GM10248 (cell line): ENCODE data around the gene CD160.
"Not testable (repeated sequence)": the region's sequence is repeated elsewhere in the genome, so short reads cannot be mapped to it uniquely, and the experiment has no call there.

Experiments
- CTCF ChIA-PET: fragments of 300-600 bp; sonication (Branson Sonifier 250); formaldehyde crosslinking; extraction: SDS; loops from one replicate; lab custom pipeline; 2021; ENCODE audit warnings: antibody characterized with exemption; lab: Yijun Ruan, JAX
- POLR2A ChIA-PET: fragments of 350-650 bp; sonication (Branson Sonifier 250); formaldehyde crosslinking; extraction: SDS; loops from one replicate; lab custom pipeline; 2020; ENCODE audit warnings: antibody characterized with exemption; lab: Yijun Ruan, JAX
- DNase-seq: peaks from one replicate; pipeline ENCODE4 v3.0.0; 2012; ENCODE audit errors: extremely low spot score
- TF ChIP-seq, protein P1 (sequence below): IDR thresholded peaks from 2 replicates; pipeline ENCODE4 v1.5.1; 2012; ENCODE audit warnings: mild to moderate bottlenecking, low read depth; ENCODE audit errors: extremely low read depth, missing control alignments, control extremely low read depth

CD160 gene

DNA sequence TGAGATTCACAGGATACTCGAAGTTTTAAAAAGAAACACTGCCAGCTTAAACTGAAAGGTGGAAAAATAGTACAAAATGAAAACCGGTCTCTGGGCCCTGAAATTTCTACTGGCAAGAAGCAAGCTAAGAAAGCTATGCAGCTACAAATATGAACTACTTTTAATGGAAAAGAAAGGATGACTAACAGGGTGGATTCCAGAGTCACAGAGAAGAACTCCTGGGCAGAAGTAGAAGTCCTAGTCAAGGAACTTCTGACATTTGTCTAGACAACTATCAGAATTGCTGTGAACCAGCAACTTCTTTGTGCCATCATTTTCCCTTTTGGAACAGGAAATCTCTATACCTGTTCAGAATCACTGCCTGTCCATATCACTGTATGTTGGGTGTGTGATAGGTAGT, 38.1 kb downstream of the CD160 start:
- no peak for DNase-seq
- POLR2A ChIA-PET: no interaction called here
- CTCF ChIA-PET: interaction anchor here (1.3 to 3.2 kb wide), 6 partner anchors 8 to 89 kb away, joined by 3 to 16 read pairs (median 4); partner anchors contain the start of gene NUDT17
- TF ChIP-seq, protein P1, sequence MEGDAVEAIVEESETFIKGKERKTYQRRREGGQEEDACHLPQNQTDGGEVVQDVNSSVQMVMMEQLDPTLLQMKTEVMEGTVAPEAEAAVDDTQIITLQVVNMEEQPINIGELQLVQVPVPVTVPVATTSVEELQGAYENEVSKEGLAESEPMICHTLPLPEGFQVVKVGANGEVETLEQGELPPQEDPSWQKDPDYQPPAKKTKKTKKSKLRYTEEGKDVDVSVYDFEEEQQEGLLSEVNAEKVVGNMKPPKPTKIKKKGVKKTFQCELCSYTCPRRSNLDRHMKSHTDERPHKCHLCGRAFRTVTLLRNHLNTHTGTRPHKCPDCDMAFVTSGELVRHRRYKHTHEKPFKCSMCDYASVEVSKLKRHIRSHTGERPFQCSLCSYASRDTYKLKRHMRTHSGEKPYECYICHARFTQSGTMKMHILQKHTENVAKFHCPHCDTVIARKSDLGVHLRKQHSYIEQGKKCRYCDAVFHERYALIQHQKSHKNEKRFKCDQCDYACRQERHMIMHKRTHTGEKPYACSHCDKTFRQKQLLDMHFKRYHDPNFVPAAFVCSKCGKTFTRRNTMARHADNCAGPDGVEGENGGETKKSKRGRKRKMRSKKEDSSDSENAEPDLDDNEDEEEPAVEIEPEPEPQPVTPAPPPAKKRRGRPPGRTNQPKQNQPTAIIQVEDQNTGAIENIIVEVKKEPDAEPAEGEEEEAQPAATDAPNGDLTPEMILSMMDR: no peak

DNA sequence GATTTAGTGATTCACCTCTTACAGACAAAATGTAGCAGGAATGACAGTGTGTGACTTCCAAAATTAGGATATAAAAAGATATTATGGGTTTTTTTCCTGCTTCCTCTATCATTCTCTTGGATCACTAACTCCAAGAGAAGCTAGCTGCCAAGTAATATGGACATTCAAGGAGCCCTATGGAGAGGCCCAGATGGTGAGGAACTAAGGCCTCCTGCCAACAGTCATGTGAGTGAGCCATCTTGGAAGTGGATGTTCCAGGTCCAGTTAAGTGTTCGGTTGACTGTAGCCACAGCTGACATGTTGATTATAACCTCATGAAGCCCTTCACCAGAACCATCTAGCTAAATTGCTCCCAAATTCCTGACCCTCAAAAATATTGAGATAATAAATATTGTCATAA, 38.8 kb downstream of the CD160 start:
- ChIA-PET CTCF (interaction anchor here (1.3 to 3.2 kb wide), 9 partner anchors 9 to 89 kb away, joined by 3 to 16 read pairs (median 4); partner anchors contain the start of gene NUDT17), POLR2A (no interaction called here)
- TF ChIP-seq, protein P1: no peak
- DNase-seq: no peak

DNA sequence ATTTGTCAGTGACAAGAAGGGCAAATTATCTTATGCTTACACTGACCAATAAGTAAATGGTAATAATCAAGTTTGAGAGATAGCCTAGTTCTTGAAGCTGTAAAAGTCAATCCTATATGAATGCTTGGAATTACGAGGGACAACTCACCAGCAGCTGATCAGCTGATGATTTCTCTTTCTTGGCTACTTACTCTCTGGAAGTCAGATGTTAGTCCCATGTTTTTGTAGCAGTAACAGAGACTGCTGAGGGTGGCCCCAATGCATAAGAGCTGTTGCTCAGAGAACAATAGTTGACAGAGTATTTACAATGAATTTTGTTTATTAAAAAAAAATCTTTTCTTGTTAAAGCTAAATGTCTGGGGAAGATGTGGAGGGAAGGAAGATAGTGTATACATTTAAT, 39.3 kb downstream of the CD160 start:
- DNase-seq: no peak
- CTCF ChIA-PET: interaction anchor here (1.0 to 3.2 kb wide), 10 partner anchors 9 to 88 kb away, joined by 3 to 16 read pairs (median 4); partner anchors contain the start of gene NUDT17
- POLR2A ChIA-PET: no interaction called here
- TF ChIP-seq, protein P1: no peak

DNA sequence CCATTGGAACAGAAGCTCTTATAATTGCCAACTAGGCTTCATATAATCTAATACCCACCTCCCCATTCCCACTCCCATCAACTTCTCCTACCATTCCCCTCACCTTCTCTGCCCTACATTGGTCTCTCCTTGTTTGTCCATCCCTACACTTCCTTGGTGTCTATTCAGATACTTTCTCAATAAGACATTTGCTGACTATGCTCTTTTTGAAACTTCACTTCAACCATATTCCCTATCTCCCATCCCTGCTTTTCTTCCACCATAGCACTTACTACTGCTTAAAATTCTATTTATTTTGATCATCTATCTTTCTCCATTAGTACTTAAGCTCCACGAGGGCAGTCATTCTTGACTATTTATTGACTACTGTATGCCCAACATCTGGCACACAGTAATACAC, 40.4 kb downstream of the CD160 start:
- POLR2A ChIA-PET: no interaction called here
- CTCF ChIA-PET: interaction anchor here (1.0 to 3.2 kb wide), 4 partner anchors 10 to 21 kb away, joined by 3 to 16 read pairs (median 4); no protein-coding TSS in a partner anchor
- no peak for DNase-seq
- TF ChIP-seq, protein P1: no peak

DNA sequence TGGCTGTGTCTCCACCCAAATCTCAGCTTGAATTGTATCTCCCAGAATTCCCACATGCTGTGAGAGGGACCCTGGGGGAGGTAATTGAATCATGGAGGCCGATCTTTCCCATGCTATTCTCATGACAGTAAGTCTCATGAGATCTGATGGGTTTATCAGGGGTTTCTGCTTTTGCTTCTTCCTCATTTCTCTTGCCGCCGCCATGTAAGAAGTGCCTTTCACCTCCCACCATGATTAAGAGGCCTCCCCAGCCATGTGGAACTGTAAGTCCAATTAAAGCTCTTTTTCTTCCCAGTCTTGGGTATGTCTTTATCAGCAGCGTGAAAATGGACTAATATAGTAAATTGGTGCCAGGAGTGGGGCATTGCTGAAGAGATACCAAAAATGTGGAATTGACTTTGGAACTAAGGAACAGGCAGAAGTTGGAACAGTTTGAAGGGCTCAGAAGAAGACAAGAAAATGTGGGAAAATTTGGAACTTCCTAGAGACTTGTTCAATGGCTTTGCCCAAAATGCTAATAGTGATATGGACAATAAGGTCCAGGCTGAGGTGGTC, 41.2 kb downstream of the CD160 start:
- POLR2A ChIA-PET, DNase-seq: not testable (repeated sequence)
- CTCF ChIA-PET: interaction anchor here (3.2 kb wide), 1 partner anchor 11 kb away, joined by 16 read pairs; no protein-coding TSS in a partner anchor

DNA sequence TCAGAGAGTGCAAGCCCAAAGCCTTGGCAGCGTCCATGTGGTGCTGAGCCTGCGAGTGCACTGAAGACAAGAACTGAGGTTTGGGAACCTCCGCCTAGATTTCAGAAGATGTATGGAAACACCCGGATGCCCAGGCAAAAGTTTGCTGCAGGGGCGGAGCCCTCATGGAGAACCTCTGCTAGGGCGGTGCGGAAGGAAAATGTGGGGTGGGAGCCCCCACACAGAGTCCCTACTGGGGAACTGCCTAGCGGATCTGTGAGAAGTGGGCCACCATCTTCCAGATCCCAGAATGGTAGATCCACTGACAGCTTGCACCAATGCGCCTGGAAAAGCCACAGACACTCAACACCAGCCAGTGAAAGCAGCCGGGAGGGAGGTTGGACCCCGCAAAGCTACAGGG, 42.2 kb downstream of the CD160 start:
- CTCF ChIA-PET, POLR2A ChIA-PET, DNase-seq: not testable (repeated sequence)

DNA sequence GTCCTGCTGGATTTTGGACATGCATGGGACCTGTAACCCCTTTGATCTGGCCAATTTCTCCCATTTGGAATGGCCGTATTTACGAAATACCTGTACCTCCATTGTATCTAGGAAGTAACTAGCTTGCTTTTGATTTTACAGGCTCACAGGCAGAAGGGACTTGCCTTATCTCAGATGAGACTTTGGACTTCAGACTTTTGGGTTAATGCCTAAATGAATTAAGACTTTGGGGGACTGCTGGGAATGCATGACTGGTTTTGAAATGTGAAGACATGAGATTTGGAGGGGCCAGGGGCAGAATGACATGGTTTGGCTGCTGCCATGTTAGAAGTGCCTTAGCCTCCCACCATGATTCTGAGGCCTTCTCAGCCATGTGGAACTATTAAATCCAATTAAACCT, 42.7 kb downstream of the CD160 start:
- CTCF ChIA-PET, DNase-seq, POLR2A ChIA-PET: not testable (repeated sequence)

DNA sequence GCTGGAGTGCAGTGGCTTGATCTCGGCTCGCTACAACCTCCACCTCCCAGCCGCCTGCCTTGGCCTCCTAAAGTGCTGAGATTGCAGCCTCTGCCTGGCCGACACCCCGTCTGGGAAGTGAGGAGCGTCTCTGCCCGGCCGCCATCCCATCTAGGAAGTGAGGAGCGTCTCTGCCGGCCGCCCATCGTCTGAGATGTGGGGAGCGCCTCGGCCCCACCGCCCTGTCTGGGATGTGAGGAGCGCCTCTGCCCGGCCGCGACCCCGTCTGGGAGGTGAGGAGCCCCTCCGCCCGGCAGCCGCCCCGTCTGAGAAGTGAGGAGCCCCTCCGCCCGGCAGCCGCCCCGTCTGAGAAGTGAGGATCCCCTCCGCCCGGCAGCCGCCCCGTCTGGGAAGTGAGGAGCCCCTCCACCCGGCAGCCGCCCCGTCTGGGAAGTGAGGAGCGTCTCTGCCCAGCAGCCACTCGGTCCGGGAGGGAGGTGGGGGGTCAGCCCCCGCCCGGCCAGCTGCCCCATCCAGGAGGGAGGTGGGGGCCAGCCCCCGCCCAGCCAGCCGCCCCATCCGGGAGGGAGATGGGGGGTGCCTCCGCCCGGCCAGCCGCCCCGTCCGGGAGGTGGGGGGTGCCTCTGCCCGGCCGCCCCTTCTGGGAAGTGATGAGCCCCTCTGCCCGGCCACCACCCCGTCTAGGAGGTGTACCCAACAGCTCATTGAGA, 45.1 kb downstream of the CD160 start:
- CTCF ChIA-PET, POLR2A ChIA-PET, DNase-seq: not testable (repeated sequence)

DNA sequence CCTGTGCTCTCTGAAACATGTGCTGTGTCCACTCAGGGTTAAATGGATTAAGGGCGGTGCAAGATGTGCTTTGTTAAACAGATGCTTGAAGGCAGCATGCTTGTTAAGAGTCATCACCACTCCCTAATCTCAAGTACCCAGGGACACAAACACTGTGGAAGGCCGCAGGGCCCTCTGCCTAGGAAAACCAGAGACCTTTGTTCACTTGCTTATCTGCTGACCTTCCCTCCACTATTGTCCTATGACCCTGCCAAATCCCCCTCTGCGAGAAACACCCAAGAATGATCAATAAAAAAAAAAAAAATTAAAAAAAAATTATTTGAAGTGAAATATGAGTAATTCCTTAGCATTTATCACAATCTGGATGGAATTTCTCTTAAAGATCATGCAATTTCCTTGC, 45.8 kb downstream of the CD160 start:
- POLR2A ChIA-PET, CTCF ChIA-PET, DNase-seq: not testable (repeated sequence)

DNA sequence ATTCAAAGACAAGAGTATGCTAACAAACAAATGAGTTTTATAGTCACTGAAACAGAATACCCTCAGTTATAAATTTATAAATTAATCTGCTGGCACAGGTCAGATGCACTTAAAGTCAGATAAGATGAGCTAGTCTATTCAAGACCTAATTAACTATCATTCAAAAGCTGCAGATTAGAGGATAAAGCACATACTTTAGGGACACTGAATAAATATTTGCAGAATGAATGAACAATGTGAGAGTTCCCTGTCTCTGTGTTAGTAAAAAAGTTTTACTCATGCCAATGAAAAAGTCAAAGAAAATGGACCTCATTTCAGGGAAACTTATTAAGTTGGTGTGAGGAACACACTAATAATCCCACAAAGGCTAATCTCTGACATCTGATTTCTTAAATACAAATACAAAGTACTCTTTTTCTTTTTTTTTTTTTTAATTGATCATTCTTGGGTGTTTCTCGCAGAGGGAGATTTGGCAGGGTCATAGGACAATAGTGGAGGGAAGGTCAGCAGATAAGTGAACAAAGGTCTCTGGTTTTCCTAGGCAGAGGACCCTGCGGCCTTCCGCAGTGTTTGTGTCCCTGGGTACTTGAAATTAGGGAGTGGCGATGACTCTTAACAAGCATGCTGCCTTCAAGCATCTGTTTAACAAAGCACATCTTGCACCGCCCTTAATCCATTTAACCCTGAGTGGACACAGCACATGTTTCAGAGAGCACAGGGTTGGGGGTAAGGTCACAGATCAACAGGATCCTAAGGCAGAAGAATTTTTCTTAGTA, 46.5 kb downstream of the CD160 start:
- DNase-seq, CTCF ChIA-PET, POLR2A ChIA-PET: not testable (repeated sequence)

DNA sequence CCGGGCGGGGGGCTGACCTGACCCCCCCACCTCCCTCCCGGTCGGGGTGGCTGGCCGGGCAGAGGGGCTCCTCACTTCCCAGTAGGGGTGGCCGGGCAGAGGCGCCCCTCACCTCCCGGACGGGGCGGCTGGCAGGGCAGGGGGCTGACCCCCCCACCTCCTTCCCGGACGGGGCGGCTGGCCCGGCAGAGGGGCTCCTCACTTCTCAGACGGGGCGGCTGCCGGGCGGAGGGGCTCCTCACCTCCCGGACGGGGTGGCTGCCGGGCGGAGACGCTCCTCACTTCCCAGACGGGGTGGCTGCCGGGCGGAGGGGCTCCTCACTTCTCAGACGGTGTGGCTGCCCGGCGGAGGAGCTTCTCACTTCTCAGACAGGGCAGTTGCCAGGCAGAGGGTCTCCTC, 47.6 kb downstream of the CD160 start:
- POLR2A ChIA-PET, CTCF ChIA-PET: not testable (repeated sequence)

DNA sequence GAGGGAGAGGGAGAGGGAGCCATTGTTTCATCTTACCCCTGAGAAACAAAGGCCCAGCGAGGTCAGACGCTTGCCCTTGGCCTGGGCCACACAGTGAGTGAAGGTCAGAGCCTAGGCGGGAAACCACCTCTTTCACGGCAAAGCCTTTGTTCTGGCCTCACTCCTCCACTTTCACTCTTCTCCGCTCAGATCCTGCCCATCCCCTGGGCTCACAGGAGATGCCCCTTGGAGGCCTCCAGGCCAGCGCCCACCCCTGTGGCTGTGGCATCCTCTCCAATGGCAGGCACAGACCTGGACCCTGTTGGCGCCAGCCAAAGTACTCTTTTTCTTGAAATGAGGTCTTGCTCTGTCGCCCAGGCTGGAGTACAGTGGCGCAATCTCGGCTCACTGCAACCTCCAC, 48.7 kb downstream of the CD160 start:
- DNase-seq, POLR2A ChIA-PET, CTCF ChIA-PET: not testable (repeated sequence)

More for the DNA sequence above, 47.6 kb downstream of the CD160 start:
- DNase-seq: not testable (repeated sequence)
